Measurements from ENCODE around the gene TMEM259. TPM values are rescaled to one million over a fixed set of nuclear protein-coding genes. Genes with fewer than 3 reads are reported as not detected.
A peak's percentile ranks its signal among the peaks of the same experiment; 100 is the strongest.

Gene TMEM259
- total and polyA plus RNA-seq, 2 of the 13 experiments (the other 11 are each of a cell fraction or from before 2014, with no cell fraction given) = 64.7 to 164 TPM

- TF ChIP-seq ELF3 (CRISPR knock-in tag; IDR thresholded peaks at IDR 0.05) = peak; percentile 60
- peak; percentile 25; the same call in 1 of the 2 replicates for TF ChIP-seq HIC2 (CRISPR knock-in tag; IDR thresholded peaks at IDR 0.05; ENCODE audit: low read depth)
- TF ChIP-seq TFE3 (CRISPR knock-in tag; IDR thresholded peaks at IDR 0.05) = no peak
- no peak for TF ChIP-seq DBP (CRISPR knock-in tag; IDR thresholded peaks at IDR 0.05; ENCODE audit: not compliant biosample characterization)
- no peak for TF ChIP-seq HOXA9 (CRISPR knock-in tag; IDR thresholded peaks at IDR 0.05; ENCODE audit: borderline replicate concordance)
- no peak for TF ChIP-seq PCBP1 (IDR thresholded peaks at IDR 0.05; ENCODE audit: borderline replicate concordance, low read depth, low read length)
- no peak for TF ChIP-seq ZNF496 (CRISPR knock-in tag; IDR thresholded peaks at IDR 0.05; ENCODE audit: insufficient replicate concordance)
- TF ChIP-seq STAG1 (CRISPR knock-in tag; IDR thresholded peaks at IDR 0.05) = peak; percentile 97
- TF ChIP-seq ZNF563 (CRISPR knock-in tag; IDR thresholded peaks at IDR 0.05) = 0 out of 2 replicates have a peak, but pooled peaks have one; percentile 24
- peak; percentile 72; the same call in 1 of the 2 replicates for TF ChIP-seq CENPT (CRISPR knock-in tag; IDR thresholded peaks at IDR 0.05; ENCODE audit: low read depth)
- no peak for TF ChIP-seq CHD2 (IDR thresholded peaks at IDR 0.05; ENCODE audit: low read depth, low read length)
- TF ChIP-seq SCMH1 (CRISPR knock-in tag; IDR thresholded peaks at IDR 0.05; ENCODE audit: borderline replicate concordance) = no peak
- no peak for TF ChIP-seq KDM4B (CRISPR knock-in tag; IDR thresholded peaks at IDR 0.05)
- TF ChIP-seq ZNF121 (CRISPR knock-in tag; IDR thresholded peaks at IDR 0.05) = peak; percentile 63; the same call in 1 of the 2 replicates
- TF ChIP-seq ZNF383 (CRISPR knock-in tag; IDR thresholded peaks at IDR 0.05; ENCODE audit: borderline replicate concordance) = no peak
- TF ChIP-seq ZNF570 (CRISPR knock-in tag; IDR thresholded peaks at IDR 0.05; ENCODE audit: borderline replicate concordance) = no peak
- no peak for TF ChIP-seq ZNF414 (CRISPR knock-in tag; IDR thresholded peaks at IDR 0.05)
- 0 out of 2 replicates have a peak, but pooled peaks have one; percentile 8 for TF ChIP-seq ZNF232 (CRISPR knock-in tag; IDR thresholded peaks at IDR 0.05; ENCODE audit: borderline replicate concordance)
- no peak for TF ChIP-seq HDAC6 (IDR thresholded peaks at IDR 0.05; ENCODE audit: low read depth, low read length)
- TF ChIP-seq EED (CRISPR knock-in tag; IDR thresholded peaks at IDR 0.05) = 0 out of 2 replicates have a peak, but pooled peaks have one; percentile 26
- TF ChIP-seq DNMT3B (CRISPR knock-in tag; conservative IDR thresholded peaks at IDR 0.05) = no peak
- TF ChIP-seq PRMT3 (CRISPR knock-in tag; IDR thresholded peaks at IDR 0.05; ENCODE audit: borderline replicate concordance, low read depth) = no peak
- peak; percentile 61; the same call in 1 of the 2 replicates for TF ChIP-seq MEIS2 (CRISPR knock-in tag; IDR thresholded peaks at IDR 0.05)
- peak; percentile 49; the same call in 1 of the 2 replicates for TF ChIP-seq ZNF451 (CRISPR knock-in tag; IDR thresholded peaks at IDR 0.05)
- no peak for TF ChIP-seq JARID2 (CRISPR knock-in tag; IDR thresholded peaks at IDR 0.05; ENCODE audit: insufficient replicate concordance)
- TF ChIP-seq MED8 (CRISPR knock-in tag; IDR thresholded peaks at IDR 0.05; ENCODE audit: insufficient replicate concordance) = no peak
These were observed 38.3 kb downstream of the TMEM259 start (continued) for GRCh38 chr19:982567-983170.

Data from HepG2 (cell line).